ENCODE measurements around the gene ST6GALNAC3. TPM values are rescaled to one million over a fixed set of nuclear protein-coding genes. Genes with fewer than 3 reads are reported as not detected.

ST6GALNAC3 gene
- total RNA-seq, 1 experiment from 2014 or later = 0.03 TPM

DNA sequence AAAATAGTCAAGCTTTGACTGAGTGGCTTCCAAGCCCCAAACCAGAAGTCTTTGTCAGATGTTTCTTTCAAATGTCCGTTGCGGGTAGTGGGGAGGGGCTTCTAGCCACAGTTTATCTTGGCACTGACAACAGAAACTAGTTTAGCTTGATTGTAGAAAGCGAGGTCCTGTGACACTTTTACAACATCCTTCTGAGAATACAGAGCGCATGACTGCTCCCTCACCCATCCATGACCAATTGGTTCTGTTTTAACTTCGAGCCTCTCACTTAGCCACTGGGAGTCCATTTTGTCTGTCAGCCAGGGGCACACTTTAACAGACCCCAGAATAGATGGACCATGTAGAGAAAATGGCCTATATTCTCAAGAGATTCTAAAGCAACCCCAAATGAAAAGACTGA lies 593.5 kb downstream of the ST6GALNAC3 start:
- no peaks in the 10 kb centered on the region for H3K9me3 ChIP-seq (ENCODE audit: control insufficient read depth, insufficient read depth, low read depth, low read length)
- no peaks in the 10 kb centered on the region for H3K36me3 ChIP-seq (ENCODE audit: control insufficient read depth, insufficient read depth, low read length)
- BruUV-seq (replicated peaks) = no TSS peak
- H3K27ac ChIP-seq (ENCODE audit: low read length) = no peak overlapping the region
- ChIA-PET POLR2A (no interaction called here), CTCF (no interaction called here)
- in situ Hi-C loops (cut with HindIII; ENCODE audit: low pct_unique_long_range_greater_than_20kb, low sequenced_read_pairs) = no loop called here
- no peak for ATAC-seq
- TF ChIP-seq TCF7L2 (IDR thresholded peaks at IDR 0.05; ENCODE audit: low read depth, low read length) (no peak), POLR2AphosphoS5 (IDR thresholded peaks at IDR 0.05; ENCODE audit: low read depth, low read length) (no peak), SIN3A (IDR thresholded peaks at IDR 0.05; ENCODE audit: borderline replicate concordance, insufficient read depth, low read depth, low read length) (no peak)
- TF ChIP-seq, protein P1, sequence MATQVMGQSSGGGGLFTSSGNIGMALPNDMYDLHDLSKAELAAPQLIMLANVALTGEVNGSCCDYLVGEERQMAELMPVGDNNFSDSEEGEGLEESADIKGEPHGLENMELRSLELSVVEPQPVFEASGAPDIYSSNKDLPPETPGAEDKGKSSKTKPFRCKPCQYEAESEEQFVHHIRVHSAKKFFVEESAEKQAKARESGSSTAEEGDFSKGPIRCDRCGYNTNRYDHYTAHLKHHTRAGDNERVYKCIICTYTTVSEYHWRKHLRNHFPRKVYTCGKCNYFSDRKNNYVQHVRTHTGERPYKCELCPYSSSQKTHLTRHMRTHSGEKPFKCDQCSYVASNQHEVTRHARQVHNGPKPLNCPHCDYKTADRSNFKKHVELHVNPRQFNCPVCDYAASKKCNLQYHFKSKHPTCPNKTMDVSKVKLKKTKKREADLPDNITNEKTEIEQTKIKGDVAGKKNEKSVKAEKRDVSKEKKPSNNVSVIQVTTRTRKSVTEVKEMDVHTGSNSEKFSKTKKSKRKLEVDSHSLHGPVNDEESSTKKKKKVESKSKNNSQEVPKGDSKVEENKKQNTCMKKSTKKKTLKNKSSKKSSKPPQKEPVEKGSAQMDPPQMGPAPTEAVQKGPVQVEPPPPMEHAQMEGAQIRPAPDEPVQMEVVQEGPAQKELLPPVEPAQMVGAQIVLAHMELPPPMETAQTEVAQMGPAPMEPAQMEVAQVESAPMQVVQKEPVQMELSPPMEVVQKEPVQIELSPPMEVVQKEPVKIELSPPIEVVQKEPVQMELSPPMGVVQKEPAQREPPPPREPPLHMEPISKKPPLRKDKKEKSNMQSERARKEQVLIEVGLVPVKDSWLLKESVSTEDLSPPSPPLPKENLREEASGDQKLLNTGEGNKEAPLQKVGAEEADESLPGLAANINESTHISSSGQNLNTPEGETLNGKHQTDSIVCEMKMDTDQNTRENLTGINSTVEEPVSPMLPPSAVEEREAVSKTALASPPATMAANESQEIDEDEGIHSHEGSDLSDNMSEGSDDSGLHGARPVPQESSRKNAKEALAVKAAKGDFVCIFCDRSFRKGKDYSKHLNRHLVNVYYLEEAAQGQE (IDR thresholded peaks at IDR 0.05; ENCODE audit: insufficient read depth in 1 of 2, low read depth in 2 of 2, low read length in 1 of 2) = no peak
- TF ChIP-seq, protein P2, sequence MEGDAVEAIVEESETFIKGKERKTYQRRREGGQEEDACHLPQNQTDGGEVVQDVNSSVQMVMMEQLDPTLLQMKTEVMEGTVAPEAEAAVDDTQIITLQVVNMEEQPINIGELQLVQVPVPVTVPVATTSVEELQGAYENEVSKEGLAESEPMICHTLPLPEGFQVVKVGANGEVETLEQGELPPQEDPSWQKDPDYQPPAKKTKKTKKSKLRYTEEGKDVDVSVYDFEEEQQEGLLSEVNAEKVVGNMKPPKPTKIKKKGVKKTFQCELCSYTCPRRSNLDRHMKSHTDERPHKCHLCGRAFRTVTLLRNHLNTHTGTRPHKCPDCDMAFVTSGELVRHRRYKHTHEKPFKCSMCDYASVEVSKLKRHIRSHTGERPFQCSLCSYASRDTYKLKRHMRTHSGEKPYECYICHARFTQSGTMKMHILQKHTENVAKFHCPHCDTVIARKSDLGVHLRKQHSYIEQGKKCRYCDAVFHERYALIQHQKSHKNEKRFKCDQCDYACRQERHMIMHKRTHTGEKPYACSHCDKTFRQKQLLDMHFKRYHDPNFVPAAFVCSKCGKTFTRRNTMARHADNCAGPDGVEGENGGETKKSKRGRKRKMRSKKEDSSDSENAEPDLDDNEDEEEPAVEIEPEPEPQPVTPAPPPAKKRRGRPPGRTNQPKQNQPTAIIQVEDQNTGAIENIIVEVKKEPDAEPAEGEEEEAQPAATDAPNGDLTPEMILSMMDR (IDR thresholded peaks at IDR 0.05) = no peak
- no peak overlapping the region for H3K4me3 ChIP-seq (ENCODE audit: low read depth in 2 of 2, low read length in 2 of 2)
- H3K27me3 ChIP-seq (ENCODE audit: control insufficient read depth, insufficient read depth, low read length) = no peaks in the 10 kb centered on the region
- no peaks in the 10 kb centered on the region for H3K4me1 ChIP-seq (ENCODE audit: control insufficient read depth, insufficient read depth, low read length)
- intact Hi-C loops (cut with micrococcal nuclease; ENCODE audit: unreplicated experiment) = no loop called here
- DNase-seq (ENCODE audit: low read depth, low spot score) = no peak

DNA sequence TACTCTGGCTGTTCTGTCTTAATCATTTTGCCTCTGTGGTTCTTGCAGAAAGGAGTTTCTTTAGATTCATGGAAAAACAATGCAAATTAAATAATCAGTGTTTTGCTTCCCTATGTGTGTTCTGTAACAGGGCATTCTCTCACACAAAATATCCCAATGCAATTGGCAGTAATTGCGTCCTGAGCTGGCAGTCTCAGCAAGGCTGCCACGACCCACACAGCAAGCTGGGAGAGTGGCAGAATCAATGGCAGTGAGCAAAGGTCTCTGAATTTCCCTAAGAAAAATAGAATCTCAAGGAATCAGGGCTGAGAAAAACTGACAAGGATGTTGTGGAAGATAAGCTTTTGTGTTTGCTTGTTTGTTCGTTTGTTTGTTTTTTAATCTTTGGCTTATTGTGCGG lies 594.6 kb downstream of the ST6GALNAC3 start:
- H3K27ac ChIP-seq (ENCODE audit: low read length) = no peak overlapping the region
- H3K4me3 ChIP-seq (ENCODE audit: low read depth in 2 of 2, low read length in 2 of 2) = no peak overlapping the region
- no peaks in the 10 kb centered on the region for H3K9me3 ChIP-seq (ENCODE audit: control insufficient read depth, insufficient read depth, low read depth, low read length)
- no peak for DNase-seq (ENCODE audit: low read depth, low spot score)
- POLR2A ChIA-PET = no interaction called here
- in situ Hi-C loops (cut with HindIII; ENCODE audit: low pct_unique_long_range_greater_than_20kb, low sequenced_read_pairs) = no loop called here
- no peak for TF ChIP-seq SIN3A (IDR thresholded peaks at IDR 0.05; ENCODE audit: borderline replicate concordance, insufficient read depth, low read depth, low read length)
- TF ChIP-seq, protein P2 (IDR thresholded peaks at IDR 0.05) = no peak
- TF ChIP-seq, protein P1 (IDR thresholded peaks at IDR 0.05; ENCODE audit: insufficient read depth in 1 of 2, low read depth in 2 of 2, low read length in 1 of 2) = no peak
- no peak for TF ChIP-seq TCF7L2 (IDR thresholded peaks at IDR 0.05; ENCODE audit: low read depth, low read length)
- TF ChIP-seq POLR2AphosphoS5 (IDR thresholded peaks at IDR 0.05; ENCODE audit: low read depth, low read length) = no peak
- H3K36me3 ChIP-seq (ENCODE audit: control insufficient read depth, insufficient read depth, low read length) = no peaks in the 10 kb centered on the region
- CTCF ChIA-PET = no interaction called here
- H3K27me3 ChIP-seq (ENCODE audit: control insufficient read depth, insufficient read depth, low read length) = no peaks in the 10 kb centered on the region
- H3K4me1 ChIP-seq (ENCODE audit: control insufficient read depth, insufficient read depth, low read length) = no peaks in the 10 kb centered on the region
- intact Hi-C loops (cut with micrococcal nuclease; ENCODE audit: unreplicated experiment) = no loop called here
- BruUV-seq (replicated peaks) = no TSS peak
- no peak for ATAC-seq
